CD4-positive, alpha-beta T cell treated with Interleukin-4 for 1 hour (primary cell): ENCODE results near the gene DCDC2.
A peak's percentile ranks its signal among the peaks of the same experiment; 100 is the strongest.
"Not testable (repeated sequence)": the region's sequence is repeated elsewhere in the genome, so short reads cannot be mapped to it uniquely, and the experiment has no call there.

Source experiments
- DNase-seq, 2 donors: peaks; one replicate each; pipeline ENCODE4 v3.0.0-alpha.2; 2020 to 2022

DCDC2 gene

DNA sequence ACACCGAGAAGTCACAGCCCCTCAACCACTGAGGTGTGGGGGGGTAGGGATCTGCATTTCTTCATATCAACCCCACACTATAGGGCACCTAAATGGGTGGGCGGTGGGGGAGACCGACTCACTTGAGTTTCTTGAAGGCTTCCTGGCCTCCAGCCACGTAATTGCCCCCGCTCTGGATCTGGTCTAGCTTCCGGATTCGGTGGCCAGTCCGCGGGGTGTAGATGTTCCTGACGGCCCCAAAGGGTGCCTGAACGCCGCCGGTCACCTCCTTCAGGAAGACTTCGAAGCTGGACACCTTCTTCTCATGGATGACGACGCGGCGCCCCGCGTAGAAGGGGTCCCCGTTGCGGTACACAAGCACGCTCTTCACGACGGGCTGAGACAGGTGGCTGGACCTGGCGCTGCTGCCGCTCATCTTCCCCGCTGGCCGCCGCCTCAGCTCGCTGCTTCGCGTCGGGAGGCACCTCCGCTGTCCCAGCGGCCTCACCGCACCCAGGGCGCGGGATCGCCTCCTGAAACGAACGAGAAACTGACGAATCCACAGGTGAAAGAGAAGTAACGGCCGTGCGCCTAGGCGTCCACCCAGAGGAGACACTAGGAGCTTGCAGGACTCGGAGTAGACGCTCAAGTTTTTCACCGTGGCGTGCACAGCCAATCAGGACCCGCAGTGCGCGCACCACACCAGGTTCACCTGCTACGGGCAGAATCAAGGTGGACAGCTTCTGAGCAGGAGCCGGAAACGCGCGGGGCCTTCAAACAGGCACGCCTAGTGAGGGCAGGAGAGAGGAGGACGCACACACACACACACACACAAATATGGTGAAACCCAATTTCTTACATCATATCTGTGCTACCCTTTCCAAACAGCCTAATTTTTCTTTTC, at the start of gene DCDC2:
Gene DCDC2, minus strand, starts transcription at position 724 of the 883 bp plus-strand sequence. Its CDS starts 309 bp downstream, at position 415.
- peak; percentile 33 to 51 for DNase-seq

DNA sequence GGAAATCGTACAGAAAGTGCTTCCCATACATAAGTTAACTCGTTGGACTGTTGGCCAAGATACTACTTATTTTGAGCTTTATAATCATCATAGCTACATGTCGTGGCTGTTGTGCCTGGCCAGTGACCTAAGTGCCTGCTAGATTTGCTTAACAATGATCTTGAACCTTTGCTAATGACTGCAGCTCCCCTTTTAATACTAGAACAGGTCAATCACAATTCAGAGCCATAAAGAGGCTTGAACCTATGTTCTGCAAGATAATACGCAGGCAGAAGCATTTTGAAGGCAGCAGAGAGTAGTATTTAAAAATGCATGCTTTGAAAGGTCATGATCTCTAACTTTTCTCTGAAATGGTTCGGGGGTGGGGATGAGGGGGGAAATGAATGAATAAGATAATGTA, 47.4 kb upstream of the DCDC2 start:
- no peak for DNase-seq

DNA sequence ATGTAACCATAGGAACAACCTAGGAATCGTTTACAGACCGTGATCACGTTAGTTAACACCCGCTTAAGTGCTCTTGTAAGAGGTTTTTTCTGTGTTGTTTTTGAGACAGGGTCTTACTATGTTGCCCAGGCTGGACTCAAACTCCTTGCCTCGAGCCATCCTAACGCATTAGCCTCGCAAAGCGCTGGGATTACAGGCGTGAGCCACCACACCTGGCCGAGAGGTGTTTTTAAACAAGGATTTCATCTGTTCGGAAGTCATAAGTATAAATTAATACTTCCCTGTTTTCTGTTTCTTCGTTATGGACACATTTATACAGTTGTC, 45.6 kb upstream of the DCDC2 start:
- peak in 1 of 2 donors; percentile 13 for DNase-seq

DNA sequence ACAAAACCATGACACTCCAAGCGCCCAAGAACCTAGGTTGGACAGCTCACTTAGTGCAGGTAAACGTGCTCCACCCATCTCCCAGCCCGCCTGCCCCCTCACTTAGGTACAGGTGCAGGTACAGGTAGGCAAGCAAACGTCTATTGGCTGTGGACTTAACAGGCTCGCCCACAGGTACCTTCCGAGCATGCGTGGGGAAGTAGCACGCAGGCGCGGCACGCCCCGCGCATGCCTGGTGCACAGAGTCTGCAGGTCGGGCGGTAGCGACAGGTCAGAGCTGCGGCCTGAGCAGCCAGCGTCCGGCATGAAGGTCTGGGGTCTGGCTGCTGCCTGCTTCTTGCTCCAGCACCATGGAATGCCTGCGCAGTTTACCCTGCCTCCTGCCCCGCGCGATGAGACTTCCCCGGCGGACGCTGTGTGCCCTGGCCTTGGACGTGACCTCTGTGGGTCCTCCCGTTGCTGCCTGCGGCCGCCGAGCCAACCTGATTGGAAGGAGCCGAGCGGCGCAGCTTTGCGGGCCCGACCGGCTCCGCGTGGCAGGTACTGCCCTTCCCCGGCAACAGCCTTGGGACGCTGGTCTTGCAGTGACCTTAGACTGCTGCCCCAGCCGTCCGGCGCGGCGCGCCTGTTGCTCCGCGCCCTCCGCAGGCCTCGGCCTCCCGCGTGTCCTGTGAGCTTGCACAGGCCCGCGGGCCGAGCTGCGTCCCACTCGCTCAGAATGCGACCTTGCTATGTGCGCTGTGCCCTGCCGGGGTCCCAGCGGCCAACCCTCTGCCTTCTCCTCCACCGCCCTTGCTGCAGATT, 45.0 kb upstream of the DCDC2 start, which contains the start of gene MRS2:
Gene MRS2, plus strand, starts transcription at position 240 of the 804 bp plus-strand sequence. Its CDS starts 111 bp downstream, at position 351.
- DNase-seq: peak; percentile 84 to 86

DNA sequence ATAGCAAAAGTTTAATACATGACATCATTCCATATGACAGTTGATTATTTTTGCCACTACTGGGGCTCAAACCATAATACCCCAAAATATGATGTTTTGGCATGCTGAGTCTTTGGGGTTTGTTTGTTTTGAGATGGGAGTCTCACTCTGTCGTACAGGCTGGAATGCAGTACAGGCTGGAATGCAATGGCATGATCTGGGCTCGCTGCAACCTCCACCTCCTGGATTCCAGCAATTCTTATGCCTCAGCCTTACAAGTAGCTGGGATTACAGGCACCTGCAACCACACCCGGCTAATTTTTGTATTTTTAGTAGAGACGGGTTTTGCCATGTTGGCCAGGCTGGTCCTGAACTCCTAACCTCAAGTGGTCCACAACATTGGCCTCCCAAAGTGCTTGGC, 43.6 kb upstream of the DCDC2 start:
- DNase-seq: no peak

DNA sequence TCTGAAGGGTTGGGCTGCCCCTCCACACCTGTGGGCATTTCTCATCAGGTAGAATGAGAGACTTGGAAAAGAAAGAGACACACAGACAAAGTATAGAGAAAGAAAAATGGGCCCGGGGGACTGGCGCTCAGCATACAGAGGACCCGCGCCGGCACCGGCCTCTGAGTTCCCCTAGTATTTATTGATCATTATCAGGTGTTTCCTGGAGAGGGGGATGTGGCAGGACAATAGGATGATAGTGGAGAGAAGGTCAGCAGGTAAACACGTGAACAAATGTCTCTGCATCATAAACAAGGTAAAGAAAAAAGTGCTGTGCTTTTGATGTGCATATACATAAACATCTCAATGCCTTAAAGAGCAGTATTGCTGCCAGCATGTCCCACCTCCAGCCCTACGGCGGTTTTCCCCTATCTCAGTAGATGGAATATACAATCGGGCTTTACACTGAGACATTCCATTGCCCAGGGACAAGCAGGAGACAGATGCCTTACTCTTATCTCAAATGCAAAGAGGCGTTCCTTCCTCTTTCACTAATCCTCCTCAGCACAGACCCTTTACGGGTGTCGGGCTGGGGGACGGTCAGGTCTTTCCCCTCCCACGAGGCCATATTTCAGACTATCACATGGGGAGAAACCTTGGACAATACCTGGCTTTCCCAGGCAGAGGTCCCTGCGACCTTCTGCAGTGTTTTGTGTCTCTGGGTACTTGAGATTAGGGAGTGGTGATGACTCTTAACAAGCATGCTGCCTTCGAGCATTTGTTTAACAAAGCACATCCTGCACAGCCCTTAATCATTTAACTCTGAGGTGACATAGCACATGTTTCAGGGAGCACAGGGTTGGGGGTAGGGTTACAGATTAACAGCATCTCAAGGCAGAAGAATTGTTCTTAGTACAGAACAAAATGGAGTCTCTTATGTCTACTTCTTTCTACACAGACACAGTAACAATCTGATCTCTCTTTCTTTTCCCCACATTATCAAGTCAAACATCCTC, 42.5 kb upstream of the DCDC2 start:
- not testable (repeated sequence) for DNase-seq

DNA sequence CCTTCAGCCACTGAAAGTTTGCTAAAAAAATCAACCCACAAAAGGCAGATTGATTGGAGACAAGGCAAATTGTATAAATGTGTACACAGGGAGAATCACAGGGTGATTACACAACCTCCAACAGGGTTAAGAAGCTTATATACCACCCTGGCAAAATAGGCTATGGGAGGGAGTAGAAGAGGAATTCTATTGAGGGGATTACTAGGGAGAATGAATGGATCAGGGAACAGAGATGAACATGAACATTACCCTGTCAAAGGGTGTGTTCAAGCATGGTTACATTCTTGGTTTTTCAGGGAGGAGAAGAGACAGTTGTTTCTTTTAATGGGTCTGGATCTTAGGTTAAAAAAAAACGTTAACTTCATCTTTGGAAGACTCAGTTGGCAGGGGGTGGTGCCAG, 39.8 kb upstream of the DCDC2 start:
- DNase-seq: no peak

DNA sequence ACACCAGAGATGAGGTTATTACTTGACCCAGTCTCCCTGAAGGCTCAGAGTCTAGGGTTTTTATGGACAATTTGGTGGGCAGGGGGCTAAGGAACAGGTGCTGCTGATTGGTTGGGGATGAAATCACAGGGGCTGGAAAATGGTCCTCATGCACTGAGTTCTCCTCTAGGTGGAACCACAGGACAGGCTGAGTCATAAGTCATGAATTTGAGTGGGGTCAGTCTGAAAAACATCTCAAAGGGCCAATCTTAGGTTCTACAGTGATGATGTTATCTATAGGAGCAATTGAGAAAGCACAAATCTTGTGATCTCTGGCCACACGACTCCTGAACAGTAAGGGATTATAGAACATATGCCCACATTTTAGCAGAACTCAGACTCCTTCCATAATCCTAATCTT, 39.0 kb upstream of the DCDC2 start:
- no peak for DNase-seq

DNA sequence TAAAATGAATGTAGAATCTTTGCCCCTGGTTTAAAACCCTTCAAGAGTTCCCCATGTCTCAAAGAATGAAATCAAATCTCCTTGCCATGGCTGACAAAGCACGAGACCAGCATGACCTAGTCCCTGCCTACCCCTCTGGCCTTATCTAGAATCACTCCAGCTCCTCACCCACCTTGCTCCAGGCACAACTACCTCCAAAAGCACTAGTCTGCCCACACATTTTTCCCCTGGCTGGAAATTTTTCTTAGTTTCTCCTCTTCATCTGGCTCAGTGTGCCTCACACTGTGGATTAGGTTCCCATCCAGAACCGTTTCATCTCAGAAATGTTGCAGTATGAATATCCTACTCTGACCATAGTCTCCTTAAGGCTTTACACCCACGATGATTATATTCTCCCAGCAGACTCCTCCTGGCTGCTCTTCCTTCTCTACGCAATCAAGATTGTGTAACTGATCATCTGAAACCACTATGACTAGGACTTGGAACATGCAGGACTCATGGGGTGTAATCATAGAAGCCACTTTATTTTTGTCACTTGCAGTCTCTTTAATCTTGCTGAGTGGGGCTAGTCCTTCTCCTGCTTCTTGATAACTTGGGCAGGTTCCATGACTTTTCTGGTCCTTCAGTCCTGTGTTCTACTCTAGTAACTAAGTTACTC, 37.0 kb upstream of the DCDC2 start:
- DNase-seq: no peak

DNA sequence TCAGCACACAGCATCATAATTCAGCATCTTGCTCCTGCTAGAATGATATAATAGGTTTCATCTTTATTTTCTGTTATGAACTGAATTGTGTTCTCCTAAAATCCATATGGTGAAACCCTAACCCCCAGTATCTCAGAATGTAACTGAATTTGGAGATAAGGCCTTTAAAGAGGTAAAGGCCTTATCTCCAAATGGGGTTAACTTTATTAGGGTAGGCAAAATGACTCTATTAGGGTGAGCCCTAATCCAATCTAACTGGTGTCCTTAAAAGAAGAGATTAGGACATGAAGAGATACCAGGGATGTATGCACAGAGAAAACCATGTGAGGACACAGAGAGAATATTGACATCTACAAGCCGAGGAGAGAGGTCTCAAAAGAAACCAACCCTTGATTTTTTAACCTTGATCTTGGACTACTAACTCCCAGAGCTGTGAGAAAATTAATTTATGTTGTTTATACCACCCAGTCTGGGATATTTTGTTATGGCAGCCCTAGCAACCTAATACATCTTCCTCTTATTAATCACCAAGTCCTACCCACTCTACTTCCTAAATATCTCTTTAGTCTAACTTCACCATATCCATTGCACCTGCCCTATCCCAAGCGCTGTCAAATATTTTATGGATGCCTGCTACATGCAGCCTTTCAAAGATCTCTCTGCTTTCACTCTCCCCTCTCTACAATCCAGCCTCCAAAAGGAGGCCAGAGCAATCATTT, 36.4 kb upstream of the DCDC2 start:
- DNase-seq: no peak

DNA sequence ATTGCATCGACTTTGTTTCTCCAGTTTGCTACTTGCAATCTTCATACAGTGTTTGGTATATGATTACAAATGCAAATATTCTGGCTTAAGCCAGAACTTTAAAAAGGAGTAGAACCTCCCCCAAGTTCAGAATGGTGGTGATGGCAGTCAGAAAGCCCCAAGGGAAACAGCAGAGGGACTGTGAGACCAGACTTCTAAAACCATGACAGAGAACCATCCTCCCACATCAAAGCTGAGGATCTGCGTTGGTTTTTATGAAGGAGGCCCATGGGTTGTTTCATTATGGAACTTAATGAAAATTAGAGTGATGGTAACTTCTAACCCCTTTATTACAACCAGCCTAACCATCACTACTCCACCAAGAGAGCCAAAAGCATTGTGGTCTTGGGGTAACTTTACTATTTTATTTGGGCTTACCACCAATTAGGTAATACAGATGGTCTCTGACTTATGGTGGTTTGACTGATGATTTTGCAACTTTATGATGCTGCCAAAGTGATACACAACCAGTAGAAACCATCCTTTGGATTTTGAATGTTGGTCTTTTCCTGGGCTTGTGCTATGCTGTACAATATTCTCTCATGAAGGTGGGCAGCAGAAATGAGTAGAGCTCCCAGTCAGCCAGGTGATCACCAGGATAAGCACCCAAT, 34.0 kb upstream of the DCDC2 start:
- no peak for DNase-seq

DNA sequence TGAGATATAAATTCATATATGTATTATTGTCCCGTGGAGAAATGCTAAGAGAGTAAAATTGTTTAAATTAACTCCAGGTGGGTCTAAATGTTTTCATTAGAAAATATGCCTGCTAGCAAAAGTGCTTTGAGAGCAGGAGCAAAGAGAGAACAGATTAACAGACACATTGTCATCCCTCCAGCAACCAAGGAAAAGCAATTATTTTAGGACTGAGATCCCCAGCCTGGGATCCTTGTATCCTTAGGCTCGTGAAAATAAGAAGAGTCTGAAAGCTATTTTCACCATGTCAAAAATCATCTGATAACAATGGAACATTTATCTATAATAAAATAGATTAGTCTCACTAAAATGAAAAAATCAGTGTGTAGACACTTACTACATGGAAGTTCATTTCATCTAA, 33.3 kb upstream of the DCDC2 start:
- DNase-seq: no peak

DNA sequence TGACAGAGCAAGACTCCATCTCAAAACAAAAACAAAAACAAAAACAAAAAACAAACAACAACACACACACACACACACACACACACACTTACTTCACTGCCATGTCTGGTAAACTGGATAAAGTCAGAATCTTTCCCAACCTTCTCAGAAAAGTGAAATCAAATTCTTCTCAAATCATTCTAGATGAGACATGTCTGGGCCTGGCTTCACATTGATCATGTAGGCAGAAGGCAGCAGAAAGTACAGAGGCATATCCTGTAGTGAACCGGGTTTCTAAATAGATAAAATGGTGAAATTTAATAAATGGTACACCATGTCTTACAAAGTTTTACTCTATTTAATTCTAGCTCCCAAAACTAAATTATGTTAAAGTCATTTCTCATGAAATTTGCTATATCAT, 30.0 kb upstream of the DCDC2 start:
- DNase-seq: no peak

DNA sequence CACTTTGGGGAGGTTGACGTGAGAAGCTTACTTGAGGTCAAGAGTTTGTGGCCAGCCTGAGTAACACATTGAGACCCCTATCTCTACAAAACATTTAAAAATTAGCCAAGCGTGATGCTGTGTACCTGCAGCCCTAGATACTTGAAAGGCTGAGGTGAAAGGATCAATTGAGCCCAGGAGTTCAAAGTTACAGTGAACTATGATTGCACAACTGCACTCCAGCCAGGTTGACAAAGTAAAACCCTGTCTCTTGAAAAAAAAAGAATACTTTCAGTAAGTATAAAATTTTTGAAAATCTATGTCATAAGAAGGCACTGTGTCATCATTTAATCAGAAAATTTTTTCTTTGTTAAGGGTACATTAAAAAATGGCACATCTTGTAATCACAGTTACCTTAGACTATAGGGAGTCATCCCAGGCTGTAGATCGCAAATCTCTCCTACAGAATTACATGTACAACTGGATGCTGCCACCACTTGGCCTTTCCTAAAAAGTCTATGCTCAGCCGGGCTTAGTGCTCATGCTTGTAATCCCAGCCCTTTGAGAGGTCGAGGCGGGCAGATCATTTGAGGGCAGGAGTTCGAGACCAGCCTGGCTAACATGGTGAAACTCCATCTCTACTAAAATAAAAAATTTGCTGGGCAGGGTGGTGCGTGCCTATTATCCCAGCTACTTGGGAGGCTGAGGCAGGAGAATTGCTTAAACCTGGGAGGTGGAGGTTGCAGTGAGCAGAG, 27.8 kb upstream of the DCDC2 start:
- no peak for DNase-seq

DNA sequence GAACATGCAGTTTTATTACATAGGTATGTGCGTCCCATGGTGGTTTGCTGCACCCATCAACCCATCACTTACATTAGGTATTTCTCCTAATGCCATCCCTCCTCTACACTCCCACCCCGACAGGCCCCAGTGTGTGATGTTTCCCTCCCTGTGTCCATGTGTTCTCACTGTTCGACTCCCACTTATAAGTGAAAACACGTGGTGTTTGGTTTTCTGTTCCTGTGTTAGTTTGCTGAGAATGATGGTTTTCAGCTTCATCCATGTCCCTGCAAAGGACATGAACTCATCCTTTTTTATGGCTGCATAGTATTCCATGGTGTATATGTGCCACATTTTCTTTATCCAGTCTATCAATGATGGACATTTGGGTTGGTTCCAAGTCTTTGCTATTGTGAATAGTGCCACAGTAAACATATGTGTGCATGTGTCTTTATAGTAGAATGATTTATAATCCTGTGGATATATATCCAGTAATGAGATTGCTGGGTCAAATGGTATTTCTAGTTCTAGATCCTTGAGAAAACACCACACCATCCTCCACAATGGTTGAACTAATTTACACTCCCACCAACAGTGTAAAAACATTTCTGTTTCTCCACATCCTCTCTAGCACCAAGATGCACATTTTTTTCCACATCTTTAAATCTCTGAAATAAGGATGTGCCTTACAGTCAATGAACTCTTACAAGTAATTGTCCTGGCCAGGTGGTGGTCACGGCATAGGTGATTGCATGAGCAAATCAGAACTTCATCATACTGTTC, 26.7 kb upstream of the DCDC2 start:
- DNase-seq: not testable (repeated sequence)

DNA sequence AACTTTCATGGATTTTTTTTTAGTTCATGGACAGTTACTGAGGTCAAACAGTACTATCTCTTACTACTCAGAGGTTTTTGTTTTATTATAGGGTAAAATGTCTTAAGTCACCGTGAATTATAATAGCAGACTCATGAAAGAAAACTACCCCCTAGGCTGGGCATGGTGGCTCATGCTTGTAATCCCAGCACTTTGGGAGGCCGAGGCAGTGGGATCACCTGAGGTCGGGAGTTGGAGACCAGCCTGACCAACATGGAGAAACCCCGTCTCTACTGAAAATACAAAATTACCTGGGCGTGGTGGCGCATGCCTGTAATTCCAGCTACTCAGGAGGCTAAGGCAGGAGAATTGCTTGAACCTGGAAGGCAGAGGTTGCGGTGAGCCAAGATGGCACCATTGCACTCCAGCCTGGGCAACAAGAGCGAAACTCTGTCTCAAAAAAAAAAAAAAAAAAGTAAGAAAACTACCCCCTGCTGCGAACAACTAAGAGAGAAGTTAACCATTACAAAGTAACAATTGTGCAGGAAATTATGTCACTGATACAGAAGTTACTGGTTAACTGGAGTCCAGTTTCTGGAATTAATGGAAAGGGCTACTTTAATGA, 25.1 kb upstream of the DCDC2 start:
- not testable (repeated sequence) for DNase-seq

DNA sequence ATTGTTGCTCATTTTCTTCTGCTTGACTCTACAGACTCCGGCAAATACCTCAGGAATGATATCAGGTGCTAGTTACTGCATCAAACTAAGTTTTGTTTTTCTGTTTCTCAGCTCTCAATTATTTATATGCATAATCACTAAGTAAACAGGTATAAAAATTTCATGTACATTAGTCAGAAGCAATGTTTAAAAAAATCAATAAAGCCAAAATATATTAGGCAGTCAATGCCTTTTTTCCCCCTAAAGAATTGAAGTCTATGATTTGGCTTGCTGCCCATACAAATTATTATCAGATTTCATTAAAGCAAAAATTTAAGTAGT, 24.3 kb upstream of the DCDC2 start:
- DNase-seq: no peak

DNA sequence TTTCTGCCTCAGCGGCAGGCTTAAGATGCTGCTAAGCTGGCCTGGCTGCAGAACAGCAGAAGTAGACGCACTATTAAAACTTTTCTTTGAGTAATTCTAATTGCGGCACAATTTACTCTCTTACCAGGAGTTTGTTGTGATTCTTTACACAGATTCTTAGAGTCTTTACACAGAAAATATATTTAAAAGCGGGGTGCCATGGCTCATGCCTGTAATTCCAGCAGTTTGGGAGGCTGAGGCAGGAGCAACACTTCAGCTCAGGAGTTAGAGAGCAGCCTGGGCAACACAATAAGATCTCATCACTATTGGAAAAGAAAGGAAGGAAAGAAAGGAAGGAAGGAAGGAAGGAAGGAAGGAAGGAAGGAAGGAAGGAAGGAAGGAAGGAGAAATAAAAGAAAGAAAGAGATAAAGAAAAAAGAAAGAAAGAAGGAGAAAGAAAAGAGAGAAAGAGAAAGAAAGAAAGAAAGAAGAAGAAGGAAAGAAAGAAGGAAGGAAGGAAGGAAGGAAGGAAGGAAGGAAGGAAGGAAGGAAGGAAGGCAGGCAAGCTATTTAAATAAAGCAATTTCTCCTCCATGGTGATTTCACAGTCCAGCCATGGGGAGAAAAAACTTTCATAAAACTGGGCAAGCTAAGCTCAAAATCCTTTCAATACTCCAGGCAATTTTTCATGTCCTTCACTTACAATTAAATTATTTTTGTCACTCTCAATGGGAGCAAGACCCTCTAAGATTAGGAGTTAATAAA, 23.8 kb upstream of the DCDC2 start:
- no peak for DNase-seq
